GM12891 (cell line): ENCODE results near the gene IL17B.

Experiments
- POLR2A ChIP-seq: IDR thresholded peaks from 2 replicates; pipeline ENCODE4 v1.6.1; 2011; ENCODE audit warnings: low read depth, low read length, control low read depth
- POLR2AphosphoS5 ChIP-seq: IDR thresholded peaks from 2 replicates; pipeline ENCODE4 v1.6.1; 2011; ENCODE audit warnings: low read depth, low read length, control low read depth

- TF ChIP-seq POLR2A (no peak), POLR2AphosphoS5 (no peak)
Measured at GRCh38 chr5:149410721-149411432, 31.8 kb upstream of the IL17B start.
